Left cardiac atrium (tissue), 4 donors: ENCODE measurements around the gene ZBTB22. TPM values are rescaled to one million over a fixed set of nuclear protein-coding genes. Genes with fewer than 3 reads are reported as not detected.
"Not testable (repeated sequence)": the region's sequence is repeated elsewhere in the genome, so short reads cannot be mapped to it uniquely, and the experiment has no call there.

Source experiments
- ATAC-seq, 2 donors: fragments of 200-7000 bp; cut with Tn5 transposase; one replicate each; pipeline ENCODE4 v1.9.1; 2020; ENCODE audit warnings: mild to moderate bottlenecking in 2 of 2, moderate library complexity in 2 of 2
- DNase-seq: peaks from one replicate; pipeline ENCODE4 v3.0.0-alpha.2; 2020
- intact Hi-C, 2 donors: fragments of 100-400 bp; cut with DNase I; formaldehyde crosslinking; loops; one replicate each; pipeline versions ENCODE4 v1.14.1 to v1.15.1; 2022 to 2023
- long read RNA-seq: library from polyadenylated mRNA; unstranded; transcript quantifications from one replicate; pipeline ENCODE4 v2.0.0, GENCODE V29; 2021
- total RNA-seq, 2 donors: library from RNA; stranded (reverse); fragmentation: NEBNext Ultra II Directional; extraction: Animal tissue kit (Norgen Biotek cat#: 25700); gene quantifications; one replicate each; pipeline ENCODE4 v1.2.1, GENCODE V29; 2021
- donor health status: DM: no; HTN: yes; CAD: no.
- donor health status: DM: no; HTN: yes; CAD: no; lungs with severe emphysema.
- donor health status: DM: yes; HTN: yes; CAD: no.
- donor health status: Dilated cardiomyopathy.

ZBTB22 gene
- total RNA-seq, result 10 to 100 TPM; 14.1 to 15.7 TPM
- long read RNA-seq, partial matches to known transcripts, result 0 of 24 reads
- long read RNA-seq, other reads (novel, unspliced or antisense), result 24 of 24 reads

DNA sequence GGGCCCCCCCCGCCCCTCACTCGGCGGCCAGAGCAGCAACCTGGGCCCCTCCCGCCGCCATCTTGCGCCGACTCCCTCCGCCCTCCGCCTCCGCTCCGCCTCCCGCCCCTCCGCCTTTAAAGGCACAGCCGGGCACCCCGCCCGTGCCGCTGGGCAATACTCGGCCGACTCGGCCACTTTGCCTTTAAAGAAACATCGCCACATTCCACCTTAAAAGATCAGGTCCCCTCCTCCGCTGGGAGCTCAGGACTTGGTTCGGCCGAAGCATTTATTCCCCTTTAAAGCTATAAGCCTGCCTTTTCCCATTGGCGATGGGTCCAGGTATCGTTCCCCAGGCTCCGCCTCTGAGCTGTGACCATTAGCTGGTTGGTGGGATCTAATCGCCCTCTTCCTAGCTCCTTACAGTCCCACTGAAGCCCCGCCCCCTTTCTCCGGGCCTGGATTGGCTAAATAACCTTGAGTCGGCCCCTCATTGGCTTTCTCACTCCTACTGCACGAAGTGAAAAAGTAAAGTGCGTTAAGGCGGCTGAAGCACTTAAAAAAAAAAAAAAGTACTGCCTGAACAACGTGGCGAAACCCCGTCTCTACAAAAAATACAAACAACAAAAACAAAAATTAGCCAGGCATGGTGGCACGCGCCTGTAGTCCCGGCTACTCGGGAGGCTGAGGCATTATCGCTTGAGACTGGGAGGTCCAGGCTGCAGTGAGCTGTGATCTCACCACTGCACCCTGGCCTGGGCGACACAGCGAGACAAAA, at the start of gene ZBTB22:
Gene ZBTB22 (minus strand): TSS at position 76 of the 757 bp plus-strand sequence. CDS start 828 bp downstream, outside the sequence.
- intact Hi-C loops, result no loop called here
- peak; percentile 77 to 84 for ATAC-seq
- peak; percentile 100 for DNase-seq

GRCh38 chr6:33367009-33367714, 49.6 kb upstream of the ZBTB22 start:
- ATAC-seq (no peak), DNase-seq (no peak)
- intact Hi-C loops, result no loop called here

DNA sequence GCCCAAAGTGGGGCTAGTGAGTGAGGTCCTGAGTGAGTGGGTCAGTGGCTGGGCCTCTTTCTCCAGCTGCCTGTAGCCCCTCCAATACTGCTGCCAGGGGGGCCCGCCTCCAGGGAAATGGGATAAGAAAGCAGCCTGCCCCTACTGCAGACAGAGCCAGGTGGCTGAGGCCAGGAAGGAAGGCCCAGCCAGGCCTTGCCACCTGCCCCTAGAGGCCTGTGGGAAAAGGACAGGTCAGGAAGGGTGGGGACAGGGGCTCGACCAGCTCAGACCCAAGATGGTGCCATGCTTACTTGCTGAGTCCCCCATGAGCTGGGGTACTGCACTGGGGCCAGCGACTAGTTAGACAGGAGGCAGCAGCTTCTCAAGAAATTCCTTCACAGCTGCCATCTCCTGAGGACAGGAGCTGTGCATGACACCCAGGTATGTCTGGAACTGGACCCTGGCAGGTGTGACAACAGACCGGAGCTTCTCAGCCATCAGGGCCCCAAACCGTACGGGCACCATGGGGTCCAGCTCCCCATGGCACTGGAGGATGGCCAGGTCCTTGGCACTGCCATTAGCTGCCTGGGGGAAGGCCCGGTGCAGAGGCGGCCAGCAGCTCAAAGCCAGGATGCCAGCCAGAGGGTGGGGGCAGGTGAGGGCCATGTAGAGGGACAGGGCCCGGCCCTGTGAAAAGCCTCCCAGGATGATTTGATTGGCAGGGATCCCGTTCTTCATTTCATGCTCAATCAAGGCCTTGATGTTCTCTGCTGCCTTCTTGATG, 47.8 kb upstream of the ZBTB22 start:
- DNase-seq, intact Hi-C loops, ATAC-seq: not testable (repeated sequence)

- intact Hi-C loops, ATAC-seq, DNase-seq: not testable (repeated sequence)
These were observed 47.1 kb upstream of the ZBTB22 start for GRCh38 chr6:33364475-33365205.

DNA sequence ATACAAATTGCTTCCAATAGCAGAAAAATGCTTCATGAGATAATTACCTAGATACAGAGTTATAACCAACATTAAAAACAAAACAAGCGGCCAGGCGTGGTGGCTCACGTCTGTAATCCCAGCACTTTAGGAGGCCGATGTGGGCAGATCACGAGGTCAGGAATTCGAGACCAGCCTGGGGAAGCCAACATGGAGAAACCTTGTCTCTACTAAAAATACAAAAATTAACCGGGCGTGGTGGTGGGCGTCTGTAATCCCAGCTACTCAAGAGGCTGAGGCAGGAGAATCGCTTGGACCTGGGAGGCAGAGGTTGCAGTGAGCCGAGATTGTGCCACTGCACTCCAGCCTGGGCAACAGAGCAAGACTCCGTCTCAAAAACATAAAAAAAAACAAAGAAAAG, 45.9 kb upstream of the ZBTB22 start:
- intact Hi-C loops, DNase-seq, ATAC-seq: not testable (repeated sequence)

- DNase-seq (no peak), ATAC-seq (no peak)
- intact Hi-C loops, result no loop called here
These were observed 41.8 kb upstream of the ZBTB22 start for GRCh38 chr6:33359331-33359730.

DNA sequence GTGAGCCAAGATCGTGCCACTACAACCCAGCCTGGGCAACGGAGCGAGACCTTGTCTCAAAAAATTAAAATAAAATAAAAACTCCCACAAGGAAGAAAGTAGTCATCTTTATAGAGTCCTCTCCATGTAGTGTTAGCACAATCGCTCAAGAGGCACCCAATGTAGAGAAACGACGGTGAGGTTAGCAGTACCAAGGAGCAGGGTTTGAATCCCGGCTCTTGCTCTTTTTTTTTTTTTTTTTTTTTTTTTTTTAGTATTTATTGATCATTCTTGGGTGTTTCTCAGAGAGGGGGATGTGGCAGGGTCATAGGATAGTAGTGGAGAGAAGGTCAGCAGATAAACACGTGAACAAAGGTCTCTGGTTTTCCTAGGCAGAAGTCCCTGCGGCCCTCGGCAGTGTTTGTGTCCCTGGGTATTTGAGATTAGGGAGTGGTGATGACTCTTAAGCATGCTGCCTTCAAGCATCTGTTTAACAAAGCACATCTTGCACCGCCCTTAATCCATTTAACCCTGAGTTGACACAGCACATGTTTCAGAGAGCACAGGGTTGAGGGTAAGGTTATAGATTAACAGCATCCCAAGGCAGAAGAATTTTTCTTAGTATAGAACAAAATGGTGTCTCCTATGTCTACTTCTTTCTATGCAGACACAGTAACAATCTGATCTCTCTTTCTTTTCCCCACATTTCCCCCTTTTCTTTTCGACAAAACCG, 39.8 kb upstream of the ZBTB22 start:
- DNase-seq, ATAC-seq, intact Hi-C loops: not testable (repeated sequence)

DNA sequence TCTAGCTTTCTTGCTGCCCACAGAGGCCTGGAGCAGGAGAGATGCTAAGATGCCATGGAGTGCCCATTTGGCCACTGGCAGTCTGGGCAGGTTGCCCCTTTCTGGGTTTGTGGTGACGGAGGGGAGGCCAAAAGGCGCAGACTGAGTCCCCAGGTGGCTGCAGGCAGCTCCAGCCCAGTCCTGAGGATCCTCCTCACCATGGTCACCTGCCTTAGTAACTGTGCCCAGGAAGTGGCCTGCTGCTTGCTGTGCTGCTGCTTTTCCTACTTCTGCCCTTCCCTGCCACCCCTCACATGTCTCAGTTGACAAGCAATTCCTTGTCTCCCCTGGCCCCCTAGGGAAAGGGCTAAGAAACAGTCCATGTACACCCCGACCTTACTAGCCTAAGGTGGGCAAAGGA, 38.8 kb upstream of the ZBTB22 start:
- no peak for ATAC-seq
- DNase-seq, result no peak
- intact Hi-C loops, result no loop called here

- ATAC-seq, DNase-seq, intact Hi-C loops: not testable (repeated sequence)
These were observed 38.3 kb upstream of the ZBTB22 start for GRCh38 chr6:33355860-33356259.

GRCh38 chr6:33347816-33348215, 30.3 kb upstream of the ZBTB22 start:
- intact Hi-C loops, result no loop called here
- DNase-seq (no peak), ATAC-seq (no peak)

GRCh38 chr6:33346972-33347371, 29.4 kb upstream of the ZBTB22 start:
- ATAC-seq, intact Hi-C loops, DNase-seq: not testable (repeated sequence)

DNA sequence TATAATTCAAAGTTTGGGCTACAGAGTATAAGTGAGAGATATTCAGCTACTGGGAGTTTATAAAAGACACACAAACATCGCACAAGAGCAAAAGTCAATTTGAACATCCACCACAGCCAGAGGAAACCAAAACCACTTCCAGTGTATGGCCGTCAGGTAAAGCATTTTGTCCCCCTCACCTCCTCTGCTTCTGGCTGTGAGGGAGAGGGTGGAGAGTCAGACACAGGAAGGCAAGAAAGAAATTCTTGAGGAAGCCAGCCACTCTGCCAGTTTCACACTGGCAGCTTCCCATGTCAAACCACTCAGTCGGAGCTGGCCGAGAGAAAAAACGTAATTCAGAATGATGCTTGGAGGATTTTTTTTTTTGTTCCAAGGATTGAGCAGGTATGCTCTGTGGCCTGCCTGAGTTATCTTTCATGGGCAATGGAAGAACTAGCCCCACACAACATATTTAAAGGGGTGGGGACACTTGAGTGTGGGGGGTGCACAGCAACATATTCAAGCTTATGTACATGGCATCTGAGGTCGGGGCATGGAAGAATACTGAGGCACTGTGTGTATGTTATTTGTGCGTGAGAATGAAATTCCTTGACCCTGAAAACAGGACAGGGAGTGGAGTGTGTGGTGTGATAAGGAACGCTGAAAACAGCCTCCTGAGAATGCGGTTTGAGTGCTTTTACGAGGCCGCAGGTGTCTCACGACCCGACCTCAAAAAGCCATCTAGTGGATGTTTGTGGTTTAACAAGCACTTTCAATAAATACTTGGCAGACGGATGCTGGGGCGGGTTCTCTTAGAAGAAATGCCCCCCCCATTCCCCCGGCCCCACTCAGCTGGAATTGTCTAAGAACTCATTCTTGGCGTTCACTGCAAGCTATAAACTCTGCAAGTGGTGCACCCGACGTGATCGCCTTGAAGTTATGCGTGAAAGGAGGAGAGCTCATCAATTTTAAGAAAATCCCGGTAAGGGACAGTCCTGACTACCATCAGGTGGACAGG, 27.5 kb upstream of the ZBTB22 start:
- intact Hi-C loops, result no loop called here
- peak; percentile 54 to 78 for ATAC-seq
- DNase-seq, result peak; percentile 71

GRCh38 chr6:33343953-33344611, 26.5 kb upstream of the ZBTB22 start:
- DNase-seq, result no peak
- intact Hi-C loops, result no loop called here
- ATAC-seq, result peak; percentile 46 to 81

GRCh38 chr6:33343606-33343952, 26.0 kb upstream of the ZBTB22 start:
- ATAC-seq, intact Hi-C loops, DNase-seq: not testable (repeated sequence)

GRCh38 chr6:33339193-33339592, 21.6 kb upstream of the ZBTB22 start:
- ATAC-seq (no peak), DNase-seq (no peak)
- intact Hi-C loops, result no loop called here

DNA sequence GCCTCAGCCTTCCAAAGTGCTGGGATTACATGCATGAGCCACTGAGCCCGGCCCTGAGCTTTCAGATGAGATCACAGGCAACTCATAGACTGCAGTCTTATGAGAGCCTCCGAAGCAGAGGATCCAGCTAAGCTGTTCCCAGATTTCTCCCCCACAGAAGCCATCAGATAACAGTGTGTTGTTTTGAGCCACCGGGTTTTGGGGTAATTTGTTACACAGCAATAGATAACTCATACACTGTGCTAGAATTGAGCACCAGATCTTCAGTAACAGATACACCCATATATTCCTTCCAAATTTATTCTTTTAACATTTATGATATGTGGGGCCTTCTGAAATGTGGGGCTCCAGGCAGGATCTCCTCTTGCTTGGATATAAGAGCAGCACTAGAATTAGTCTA, 19.0 kb upstream of the ZBTB22 start:
- ATAC-seq (no peak), DNase-seq (no peak)
- intact Hi-C loops, result no loop called here

DNA sequence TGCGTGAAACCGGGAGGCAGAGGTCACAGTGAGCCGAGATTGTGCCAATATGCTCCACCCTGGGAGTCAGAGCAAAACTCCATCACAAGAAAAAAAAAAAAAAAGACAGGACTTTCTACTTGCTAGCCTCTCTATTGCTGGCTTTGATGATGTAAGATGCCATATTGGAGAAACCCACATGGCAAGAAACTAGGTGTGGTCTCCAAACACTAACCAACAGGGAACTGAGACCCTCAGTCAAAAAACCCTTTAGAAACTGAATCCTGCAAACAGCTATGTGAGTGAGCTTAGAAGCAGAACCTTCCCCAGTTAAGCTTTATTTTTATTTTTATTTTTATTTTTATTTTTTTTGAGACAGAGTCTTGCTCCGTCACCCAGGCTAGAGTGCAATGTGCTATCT, 18.4 kb upstream of the ZBTB22 start:
- intact Hi-C loops, result no loop called here
- ATAC-seq, result no peak
- no peak for DNase-seq
